HUDEP-2 (cell line): ENCODE results near the gene UNC5B.

ENCODE experiments used
- DNase-seq, 76 experiments: peaks; one replicate each; lab custom pipeline; 2025; ENCODE audit not compliant: unreplicated experiment in 76 of 76; lab: John Stamatoyannopoulos, UW

The UNC5B gene

DNA sequence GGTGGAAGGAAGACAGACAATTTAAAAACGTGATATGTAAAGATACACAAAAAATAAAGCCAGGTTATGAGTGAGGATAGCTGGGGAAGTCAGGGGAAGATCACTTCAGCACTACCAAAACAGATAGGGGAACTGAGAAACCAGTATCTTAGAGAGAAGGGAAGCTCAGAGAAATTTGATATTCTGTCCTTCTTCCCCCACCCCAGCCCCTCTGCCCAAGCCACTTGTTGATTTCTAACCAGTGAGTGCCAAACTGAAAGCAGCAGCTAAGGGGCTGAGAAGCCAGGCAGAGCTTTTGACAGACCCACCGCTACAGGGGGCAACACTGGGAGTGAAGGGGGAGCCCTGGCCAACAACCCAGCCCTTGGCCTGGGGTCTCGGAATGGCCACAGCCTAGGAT lies 97.5 kb downstream of the UNC5B start:
- no peak for DNase-seq

- no peak for DNase-seq
Measured at GRCh38 chr10:71312220-71312619, 99.8 kb downstream of the UNC5B start.

DNA sequence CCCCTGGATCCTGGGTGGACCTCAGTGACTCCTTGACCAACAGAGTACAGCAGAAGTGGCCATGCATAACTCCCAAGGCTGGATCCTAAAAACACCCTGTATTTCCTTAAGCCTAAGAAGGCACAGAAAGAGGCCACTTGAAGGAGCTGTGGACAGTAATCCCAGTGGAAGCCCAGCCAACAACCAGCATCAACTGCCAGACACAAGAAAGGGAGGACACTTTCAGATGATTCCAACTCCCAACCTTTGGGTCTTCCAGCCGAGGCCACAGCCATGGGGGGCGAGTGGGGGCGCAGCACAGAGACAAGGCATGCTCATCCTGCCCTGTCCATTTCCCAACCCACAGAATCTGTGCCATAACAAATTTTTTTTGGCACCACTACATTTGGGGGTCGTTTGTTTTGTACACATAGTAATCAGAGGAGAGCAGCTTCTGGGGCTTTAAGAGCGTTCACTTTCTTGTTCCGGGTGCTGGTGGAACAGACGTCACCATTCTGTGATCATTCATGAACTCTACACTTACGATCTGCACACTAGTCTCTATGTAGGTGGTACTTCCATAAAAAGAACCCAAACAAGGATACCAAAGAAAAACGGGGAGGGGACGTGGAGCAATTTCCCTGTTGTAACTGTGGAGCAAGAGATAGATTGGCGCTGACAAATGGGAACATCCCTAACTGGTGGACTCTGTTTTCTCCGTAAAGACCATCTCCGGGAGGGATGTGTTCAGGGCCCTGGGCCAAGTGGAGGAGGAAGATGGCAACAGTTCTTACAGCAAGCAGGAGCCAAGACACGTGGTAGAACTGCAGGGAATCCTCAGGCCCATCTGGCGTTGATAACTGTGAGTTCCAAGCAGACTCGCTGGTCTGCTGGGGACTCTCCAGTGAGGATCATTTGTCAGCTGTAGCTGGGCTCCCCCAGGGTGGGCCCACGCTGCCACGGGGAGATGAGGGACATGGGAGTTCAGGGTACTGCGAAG lies 100.7 kb downstream of the UNC5B start:
- no peak for DNase-seq

- peak in 8 of 76 experiments; percentile 1 to 18 (median 4) for DNase-seq
Measured at GRCh38 chr10:71314028-71314693, 101.8 kb downstream of the UNC5B start.

GRCh38 chr10:71314694-71315225 lies 102.4 kb downstream of the UNC5B start:
- DNase-seq: no peak

DNA sequence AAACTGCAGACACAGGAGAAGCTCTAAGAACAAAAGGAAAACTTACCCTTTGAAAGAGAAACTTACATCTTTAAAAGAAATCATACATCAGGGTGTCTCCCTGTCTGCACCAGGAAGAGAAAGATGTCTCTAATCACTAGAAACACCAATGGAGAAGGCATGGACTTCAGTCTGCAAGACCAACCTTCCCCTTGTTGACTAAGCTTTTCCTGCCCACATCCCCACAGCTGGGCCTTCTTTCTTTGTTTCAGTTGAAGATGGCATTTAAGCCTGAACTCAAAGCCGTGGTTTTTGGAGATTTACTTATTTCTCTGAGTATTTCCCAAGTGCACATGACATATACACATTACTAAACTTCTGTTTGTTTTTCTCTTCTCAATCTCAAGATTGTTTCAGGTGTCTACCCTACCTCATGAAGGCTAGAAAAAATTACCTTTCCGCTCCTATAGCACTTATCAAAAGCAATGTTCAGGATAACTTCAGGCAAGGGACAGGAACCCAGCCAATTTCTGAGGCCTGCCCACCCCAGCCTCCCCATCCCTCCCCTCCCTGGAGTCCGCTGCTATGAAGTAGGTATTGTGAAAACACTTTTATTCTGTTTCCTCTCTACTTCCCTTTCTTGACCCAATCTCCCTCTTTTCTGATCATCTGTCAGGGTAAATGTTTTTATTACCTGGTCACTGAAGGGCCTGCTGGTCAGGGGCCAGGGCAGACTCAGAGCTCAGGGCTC lies 103.9 kb downstream of the UNC5B start:
- no peak for DNase-seq

DNA sequence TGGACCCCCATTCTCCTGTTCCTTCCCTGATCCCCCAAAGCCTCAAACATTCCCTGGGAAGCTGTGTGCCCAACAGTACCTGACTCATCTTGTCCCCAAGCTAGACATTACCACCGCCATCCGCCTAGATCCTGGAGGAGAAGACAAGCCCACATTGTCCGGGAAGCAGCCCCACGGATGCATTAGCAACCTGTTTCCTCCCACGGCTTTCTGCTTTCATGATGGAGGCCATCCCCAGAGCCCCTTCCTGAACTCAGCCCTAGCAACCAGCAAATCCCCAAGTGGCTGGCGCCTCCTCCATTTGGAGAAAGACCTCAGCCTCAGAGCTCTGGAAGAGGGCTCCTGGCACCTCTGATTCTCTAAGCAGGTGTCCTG lies 104.4 kb downstream of the UNC5B start:
- DNase-seq: no peak

GRCh38 chr10:71317739-71318138 lies 105.4 kb downstream of the UNC5B start:
- no peak for DNase-seq

GRCh38 chr10:71319042-71319799 lies 106.9 kb downstream of the UNC5B start, which contains the start of gene SLC29A3:
TSS of gene SLC29A3 (plus strand) at chr10:71319259. CDS start at chr10:71319310, 51 bp downstream.
- DNase-seq: peak in 73 of 76 experiments; percentile 4 to 84 (median 65)

GRCh38 chr10:71319800-71320392 lies 107.5 kb downstream of the UNC5B start:
- no peak for DNase-seq

DNA sequence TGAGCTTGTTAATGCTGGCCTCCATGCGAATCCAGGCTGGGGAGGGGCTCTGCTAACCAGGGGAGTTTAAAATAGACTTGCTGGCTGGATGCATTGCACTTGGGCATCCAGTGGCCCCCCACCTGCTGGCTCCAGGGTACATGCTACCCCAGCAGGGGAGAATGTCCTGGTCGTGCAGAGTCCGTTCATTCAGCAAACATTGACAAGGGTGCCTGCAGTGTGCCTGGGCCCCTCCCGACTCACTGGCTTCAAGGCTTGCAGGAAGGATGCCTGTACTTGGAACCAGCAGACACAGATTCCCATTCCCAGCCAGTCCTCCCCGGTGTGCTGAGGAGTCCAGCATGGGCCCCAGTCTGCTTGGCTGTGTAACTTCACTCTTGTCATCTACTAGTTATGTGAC lies 108.2 kb downstream of the UNC5B start:
- no peak for DNase-seq

- no peak for DNase-seq
Measured at GRCh38 chr10:71321386-71321785, 109.0 kb downstream of the UNC5B start.

DNA sequence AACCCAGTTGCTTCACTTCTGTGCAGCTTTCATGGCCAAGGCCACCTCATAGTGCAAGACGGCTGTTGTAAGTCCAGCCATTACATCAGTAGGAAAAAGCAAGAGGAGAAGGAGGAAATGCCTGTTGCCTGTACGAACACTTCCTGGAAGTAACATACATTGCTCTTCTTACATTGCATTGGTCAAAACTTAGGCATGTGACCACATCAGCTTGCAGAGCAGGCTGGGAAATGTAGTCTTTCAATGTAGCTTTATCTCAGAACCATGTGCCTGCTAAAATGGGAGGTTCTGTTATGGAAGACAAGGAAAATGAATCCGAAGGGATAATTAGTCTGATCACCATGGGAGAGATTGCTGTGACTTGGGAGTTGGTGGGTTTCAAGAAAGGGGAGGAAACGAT lies 111.0 kb downstream of the UNC5B start:
- DNase-seq: peak in 12 of 76 experiments; percentile 2 to 39 (median 16)

GRCh38 chr10:71324743-71325142 lies 112.4 kb downstream of the UNC5B start:
- DNase-seq: no peak

GRCh38 chr10:71325267-71325666 lies 112.9 kb downstream of the UNC5B start:
- DNase-seq: no peak

GRCh38 chr10:71326464-71326881 lies 114.1 kb downstream of the UNC5B start:
- no peak for DNase-seq

DNA sequence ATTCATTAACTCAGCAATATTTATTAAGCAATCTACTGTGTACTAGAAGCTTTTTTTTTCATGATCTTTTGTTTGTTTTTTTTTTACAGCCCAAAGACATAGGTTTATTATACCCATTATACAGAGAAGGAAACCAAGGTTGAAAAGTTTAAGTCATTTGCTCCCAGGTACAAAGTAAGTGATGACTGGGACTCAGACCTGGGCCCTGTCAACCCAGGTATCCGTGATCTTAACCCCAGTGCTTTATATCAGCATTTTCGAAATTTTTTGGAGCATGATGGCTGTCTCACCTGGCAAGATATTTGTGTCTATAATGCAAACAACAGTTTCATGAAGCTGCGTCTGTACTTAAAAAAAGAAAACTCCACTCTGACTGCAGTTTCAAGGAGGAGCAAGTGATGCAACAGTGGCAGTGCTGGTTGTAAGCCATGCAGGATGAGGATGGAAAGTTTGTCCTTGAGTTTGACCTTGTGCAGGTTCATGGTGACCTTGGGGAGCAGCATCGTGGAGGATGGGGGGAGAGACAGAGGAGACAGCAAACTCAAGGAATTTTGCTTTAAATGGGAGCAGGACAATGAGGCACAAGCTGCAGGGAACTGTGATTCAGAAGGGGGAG lies 118.5 kb downstream of the UNC5B start:
- no peak for DNase-seq

DNA sequence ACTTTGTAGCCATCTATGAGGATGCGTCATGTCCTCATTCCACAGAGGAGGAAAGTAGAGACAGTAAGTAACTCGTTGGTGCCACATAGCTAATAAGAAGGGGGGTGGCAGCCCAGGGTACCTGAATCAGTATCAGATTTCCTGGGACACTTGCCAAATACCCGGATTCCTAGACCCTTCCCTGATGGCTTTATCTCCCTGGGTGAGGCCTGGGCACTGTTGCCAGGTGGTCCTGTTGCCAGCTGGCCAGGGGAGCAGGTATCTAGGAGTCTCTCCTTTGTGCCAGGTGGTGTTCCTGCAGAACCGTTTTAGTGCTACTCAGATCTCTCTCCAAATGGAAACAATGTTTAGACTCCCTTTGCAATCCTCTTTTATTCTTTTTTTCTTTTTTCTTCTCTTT lies 119.4 kb downstream of the UNC5B start:
- DNase-seq: no peak

- no peak for DNase-seq
Measured at GRCh38 chr10:71332466-71332865, 120.1 kb downstream of the UNC5B start.
